HL-60/S4 (cell line): ENCODE measurements around the gene ARSB.
"Not testable (repeated sequence)": the region's sequence is repeated elsewhere in the genome, so short reads cannot be mapped to it uniquely, and the experiment has no call there.

Experiments
- in situ Hi-C: fragments of 300-500 bp; cut with MboI; formaldehyde crosslinking; loops from 2 replicates; pipeline ENCODE4 v1.14.3; 2022; ENCODE audit warnings: low sequenced_read_pairs

ARSB gene

GRCh38 chr5:78855026-78855425 lies 130.1 kb downstream of the ARSB start:
- in situ Hi-C loops, result no loop called here

GRCh38 chr5:78851891-78852290 lies 133.2 kb downstream of the ARSB start:
- in situ Hi-C loops, result not testable (repeated sequence)

DNA sequence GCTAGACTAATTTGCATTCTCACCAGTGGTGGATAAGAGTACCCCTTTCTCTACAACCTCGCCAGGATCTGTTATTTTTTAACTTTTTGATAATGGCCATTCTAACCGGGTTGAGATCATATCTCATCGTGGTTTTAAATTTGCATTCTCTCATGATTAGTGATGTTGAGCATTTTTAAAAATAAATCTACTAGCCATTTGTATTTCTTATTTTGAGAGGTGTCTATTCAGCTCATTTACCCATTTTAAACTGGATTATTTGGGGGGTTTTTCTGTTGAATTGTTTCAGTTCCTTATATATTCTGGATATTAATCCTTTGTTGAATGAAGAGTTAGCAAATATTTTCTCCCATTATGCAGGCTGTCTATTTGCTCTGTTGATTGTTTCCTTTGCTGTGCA lies 139.6 kb downstream of the ARSB start:
- in situ Hi-C loops, result no loop called here

DNA sequence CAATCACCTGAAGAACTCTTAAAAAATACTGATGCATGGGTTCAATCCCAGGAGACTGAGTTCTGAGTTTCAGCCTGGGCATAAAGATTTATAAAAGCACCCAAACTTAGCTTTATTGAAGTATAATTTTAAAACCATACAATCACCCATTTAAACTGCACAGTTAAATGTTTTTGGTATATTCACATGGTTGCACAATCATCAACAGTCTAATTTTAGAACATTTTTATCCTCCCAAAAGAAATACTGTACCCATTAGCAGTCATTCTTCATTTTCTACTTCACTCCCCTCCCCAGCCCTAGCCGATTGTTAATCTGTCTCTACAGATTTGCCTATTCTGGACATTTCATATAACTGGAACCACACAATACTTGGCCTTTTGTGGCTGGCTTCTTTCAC lies 141.7 kb downstream of the ARSB start:
- in situ Hi-C loops, result no loop called here

- in situ Hi-C loops, result no loop called here
These were observed 143.3 kb downstream of the ARSB start for GRCh38 chr5:78841767-78842166.

GRCh38 chr5:78838753-78839152 lies 146.4 kb downstream of the ARSB start:
- in situ Hi-C loops, result no loop called here

GRCh38 chr5:78837836-78838235 lies 147.3 kb downstream of the ARSB start:
- in situ Hi-C loops, result no loop called here

DNA sequence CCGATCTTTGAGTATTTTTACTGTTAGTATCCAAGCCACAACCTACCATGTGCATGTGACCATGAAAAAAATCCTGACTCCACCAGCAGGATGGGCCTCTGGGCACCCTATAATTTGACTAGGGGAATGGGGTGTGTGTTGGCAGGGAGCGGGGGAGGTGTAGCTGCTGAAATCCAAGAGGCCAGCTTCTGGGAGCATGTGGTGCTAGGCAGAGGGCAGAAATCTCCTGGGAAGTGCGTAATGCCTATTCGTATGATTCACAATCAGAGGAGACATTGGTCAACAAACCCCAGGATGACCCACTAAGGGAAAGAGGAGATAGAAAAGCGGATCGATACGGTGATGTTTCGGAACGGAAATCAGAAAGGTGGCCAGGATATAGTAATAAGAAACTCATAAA lies 149.9 kb downstream of the ARSB start:
- in situ Hi-C loops, result no loop called here

GRCh38 chr5:78833284-78833683 lies 151.8 kb downstream of the ARSB start:
- in situ Hi-C loops, result no loop called here

DNA sequence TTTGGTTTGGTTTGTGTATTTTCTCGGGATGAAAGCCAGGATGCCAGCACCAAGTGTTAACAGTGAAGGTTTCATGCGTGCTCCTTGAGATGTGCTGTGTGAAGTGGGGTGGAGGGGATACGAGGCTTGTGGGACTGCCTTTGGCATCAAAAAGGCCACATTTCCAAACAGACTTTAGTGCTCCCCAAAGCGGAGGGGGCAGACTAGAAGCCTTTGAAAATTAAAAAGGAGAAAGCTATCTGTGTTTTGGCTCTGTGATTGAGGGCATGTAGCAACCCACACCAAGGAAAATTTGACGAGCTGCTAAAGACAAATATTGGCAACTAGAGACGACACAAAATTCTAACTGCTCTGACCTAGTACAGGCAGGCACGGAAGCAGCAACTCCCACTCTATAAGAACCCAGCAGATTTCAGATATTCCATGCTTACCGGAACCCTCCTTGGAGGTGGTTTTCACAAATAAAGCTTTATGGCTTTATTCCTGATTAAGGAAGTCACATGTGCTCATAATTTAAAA lies 154.5 kb downstream of the ARSB start:
- in situ Hi-C loops, result no loop called here

GRCh38 chr5:78829811-78830527 lies 155.1 kb downstream of the ARSB start:
- in situ Hi-C loops, result no loop called here

DNA sequence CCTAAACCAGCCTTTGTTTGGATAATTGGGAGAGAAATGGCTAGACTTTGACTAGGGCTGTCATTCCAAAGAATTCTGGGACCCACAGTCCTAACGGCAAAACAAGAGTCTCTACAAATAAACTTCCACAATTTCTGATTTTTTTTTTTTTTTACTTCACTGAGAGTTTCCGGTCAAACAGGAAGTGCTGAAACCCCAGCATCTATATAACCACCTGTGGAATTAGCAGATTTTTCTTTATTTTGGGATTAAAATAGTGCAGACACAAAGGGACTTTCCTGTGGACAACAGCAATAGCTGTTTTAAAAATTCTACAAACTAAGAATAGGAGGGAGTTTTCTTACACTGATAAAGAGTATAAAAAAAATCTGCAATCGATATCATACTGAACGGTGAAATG lies 157.4 kb downstream of the ARSB start:
- in situ Hi-C loops, result no loop called here

- in situ Hi-C loops, result no loop called here
These were observed 160.3 kb downstream of the ARSB start for GRCh38 chr5:78824831-78825281.

DNA sequence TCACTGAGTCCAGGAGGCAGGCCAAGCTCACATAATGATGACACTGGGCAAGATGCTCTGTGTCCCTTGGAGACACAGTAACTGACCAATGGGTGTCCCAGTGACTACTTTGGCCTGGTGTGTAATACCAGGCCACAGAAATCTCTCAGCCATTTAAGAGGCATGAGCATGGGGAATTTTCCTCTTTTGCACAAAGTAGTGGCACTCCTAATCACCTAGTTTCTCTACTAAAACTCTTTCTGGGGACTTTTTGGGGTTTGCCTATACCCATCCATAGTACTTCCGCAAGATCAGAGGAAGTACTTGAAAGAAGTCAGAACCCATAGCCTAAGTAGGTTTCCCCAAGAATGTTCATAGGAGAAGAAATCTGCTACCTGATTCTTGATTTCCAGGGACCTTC lies 161.9 kb downstream of the ARSB start:
- in situ Hi-C loops, result no loop called here

DNA sequence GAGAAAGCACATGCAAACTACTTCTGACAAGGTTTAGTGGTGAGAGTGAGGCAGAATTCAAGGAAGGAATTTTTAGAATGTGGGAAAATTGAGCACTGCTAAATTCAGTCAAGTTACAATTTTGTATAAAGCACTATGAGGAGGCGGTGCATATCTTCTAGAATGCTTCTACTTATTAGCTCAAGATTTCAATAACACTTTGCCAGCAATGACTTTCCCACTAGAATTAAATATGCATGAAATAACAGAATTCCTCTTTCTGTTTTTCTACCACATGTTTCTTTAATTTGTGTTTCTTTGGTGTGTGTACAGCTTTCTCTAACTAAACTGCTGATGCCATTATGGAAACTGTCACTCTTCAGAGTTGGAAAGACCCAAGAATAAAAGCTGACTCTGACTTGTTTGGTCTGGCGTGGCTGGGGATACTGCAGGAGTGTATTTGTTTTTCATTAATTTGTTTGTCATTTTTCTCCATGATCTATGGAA lies 163.5 kb downstream of the ARSB start:
- in situ Hi-C loops, result no loop called here

GRCh38 chr5:78819707-78820106 lies 165.4 kb downstream of the ARSB start:
- in situ Hi-C loops, result no loop called here

- in situ Hi-C loops, result no loop called here
These were observed 165.9 kb downstream of the ARSB start for GRCh38 chr5:78819166-78819565.

GRCh38 chr5:78816143-78816765 lies 168.9 kb downstream of the ARSB start:
- in situ Hi-C loops, result no loop called here

GRCh38 chr5:78813906-78814530 lies 171.1 kb downstream of the ARSB start:
- in situ Hi-C loops, result no loop called here

DNA sequence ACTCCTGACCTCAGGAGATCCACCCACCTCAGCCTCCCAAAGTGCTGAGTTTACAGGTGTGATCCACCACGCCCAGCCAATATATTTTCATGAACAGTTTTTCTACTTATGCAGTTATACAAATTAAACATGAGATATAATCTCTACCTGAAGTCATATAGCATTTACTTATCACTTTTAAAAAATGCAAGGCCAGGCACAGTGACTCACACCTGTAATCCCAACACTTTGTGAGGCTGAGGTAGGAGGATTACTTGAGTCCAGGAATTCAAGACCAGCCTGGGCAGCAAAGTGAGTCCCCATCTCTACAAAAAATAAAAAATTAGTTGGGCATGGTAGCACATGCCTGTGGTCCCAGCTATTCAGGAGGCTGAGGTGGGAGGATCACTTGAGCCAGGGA lies 171.8 kb downstream of the ARSB start:
- in situ Hi-C loops, result no loop called here

- in situ Hi-C loops, result no loop called here
These were observed 173.2 kb downstream of the ARSB start for GRCh38 chr5:78811866-78812265.
